Glutamatergic neuron (in vitro differentiated cells): Measurements from ENCODE around the gene ITPRID2. TPM values are rescaled to one million over a fixed set of nuclear protein-coding genes. Genes with fewer than 3 reads are reported as not detected.

Experiments
- DNase-seq: peaks from one replicate; pipeline ENCODE4 v3.0.0; 2022
- H3K27ac Mint-ChIP-seq: one replicate; pipeline ENCODE4 v1.8.0; 2020; ENCODE audit warnings: mild to moderate bottlenecking, mixed read lengths, inconsistent platforms; ENCODE audit not compliant: unreplicated experiment
- H3K27me3 Mint-ChIP-seq: one replicate; pipeline ENCODE4 v1.8.0; 2020; ENCODE audit warnings: mild to moderate bottlenecking, moderate library complexity, mixed read lengths, inconsistent platforms; ENCODE audit not compliant: unreplicated experiment
- H3K36me3 Mint-ChIP-seq: one replicate; pipeline ENCODE4 v1.8.0; 2020; ENCODE audit warnings: mild to moderate bottlenecking, mixed read lengths, inconsistent platforms; ENCODE audit not compliant: unreplicated experiment
- H3K4me1 Mint-ChIP-seq: one replicate; pipeline ENCODE4 v1.8.0; 2020; ENCODE audit warnings: mild to moderate bottlenecking, low read depth, mixed read lengths, inconsistent platforms; ENCODE audit not compliant: unreplicated experiment
- H3K4me3 Mint-ChIP-seq: one replicate; pipeline ENCODE4 v1.8.0; 2020; ENCODE audit warnings: mild to moderate bottlenecking, mixed read lengths, inconsistent platforms; ENCODE audit not compliant: unreplicated experiment
- H3K9me3 Mint-ChIP-seq: one replicate; pipeline ENCODE4 v1.8.0; 2020; ENCODE audit warnings: mild to moderate bottlenecking, moderate library complexity, mixed read lengths, inconsistent platforms; ENCODE audit not compliant: unreplicated experiment
- CTCF ChIP-seq: fragments of 200-600 bp; sonication (generic); IDR thresholded peaks from one replicate; pipeline ENCODE4 v1.5.0; 2021; ENCODE audit not compliant: partially characterized antibody, unreplicated experiment
- total RNA-seq: library from RNA; stranded (reverse); fragmentation: NEBNext Ultra II Directional; extraction: Animal tissue kit (Norgen Biotek cat#: 25700); gene quantifications from one replicate; pipeline ENCODE4 v1.2.1, GENCODE V29; 2021; ENCODE audit not compliant: unreplicated experiment

Gene ITPRID2
- total RNA-seq, 1 donor from 2014 or later: 32.8 TPM

- H3K27ac Mint-ChIP-seq: no peak overlapping the region
- no peak for TF ChIP-seq CTCF
Observed at GRCh38 chr2:181977661-181978350, 86.3 kb downstream of the ITPRID2 start.

GRCh38 chr2:181978351-181979150 lies 87.0 kb downstream of the ITPRID2 start:
- TF ChIP-seq CTCF: no peak
- no peak for DNase-seq
- H3K4me3 Mint-ChIP-seq: no peak overlapping the region
- H3K9me3 Mint-ChIP-seq: no peaks in the 10 kb centered on the region
- no peak overlapping the region for H3K27ac Mint-ChIP-seq
- no peaks in the 10 kb centered on the region for H3K36me3 Mint-ChIP-seq
- no peaks in the 10 kb centered on the region for H3K27me3 Mint-ChIP-seq
- peaks cover under 1% of the 10 kb centered on the region for H3K4me1 Mint-ChIP-seq

More at GRCh38 chr2:181977661-181978350, 86.3 kb downstream of the ITPRID2 start:
- DNase-seq: no peak
- Mint-ChIP-seq H3K4me3 (no peak overlapping the region), H3K36me3 (no peaks in the 10 kb centered on the region), H3K27me3 (no peaks in the 10 kb centered on the region), H3K4me1 (no peaks in the 10 kb centered on the region), H3K9me3 (no peaks in the 10 kb centered on the region)

Other genes with a start within 250 kb of the ITPRID2 start
- 5.7 TPM for gene CERKL, start 234.6 kb upstream of the ITPRID2 start, total RNA-seq
- 65.5 TPM for gene NEUROD1, start 211.2 kb upstream of the ITPRID2 start, total RNA-seq
- gene PPP1R1C, start 94.1 kb downstream of the ITPRID2 start, total RNA-seq: 13.8 TPM